Measurements from ENCODE around the gene ACAP3.
A peak's percentile ranks its signal among the peaks of the same experiment; 100 is the strongest.

Gene ACAP3

GRCh38 chr1:1351511-1352427 is 44.0 kb upstream of the ACAP3 start:
- TF ChIP-seq POLR2AphosphoS5 (IDR thresholded peaks at IDR 0.05; ENCODE audit: low read depth, low read length), result no peak
- TF ChIP-seq POLR2A (IDR thresholded peaks at IDR 0.05; ENCODE audit: low read depth, low read length), result no peak
- no peak for TF ChIP-seq SPI1 (IDR thresholded peaks at IDR 0.05; ENCODE audit: low read depth, low read length)
- TF ChIP-seq TAF1 (IDR thresholded peaks at IDR 0.05; ENCODE audit: low read depth, low read length), result no peak
- TF ChIP-seq PAX5 (IDR thresholded peaks at IDR 0.05; ENCODE audit: insufficient read depth, low read length, severe bottlenecking), result no peak
- no peak for TF ChIP-seq POU2F2 (IDR thresholded peaks at IDR 0.05; ENCODE audit: low read depth, low read length)
- no peak for DNase-seq (ENCODE audit: insufficient read length, low spot score)
- no peak for FAIRE-seq

DNA sequence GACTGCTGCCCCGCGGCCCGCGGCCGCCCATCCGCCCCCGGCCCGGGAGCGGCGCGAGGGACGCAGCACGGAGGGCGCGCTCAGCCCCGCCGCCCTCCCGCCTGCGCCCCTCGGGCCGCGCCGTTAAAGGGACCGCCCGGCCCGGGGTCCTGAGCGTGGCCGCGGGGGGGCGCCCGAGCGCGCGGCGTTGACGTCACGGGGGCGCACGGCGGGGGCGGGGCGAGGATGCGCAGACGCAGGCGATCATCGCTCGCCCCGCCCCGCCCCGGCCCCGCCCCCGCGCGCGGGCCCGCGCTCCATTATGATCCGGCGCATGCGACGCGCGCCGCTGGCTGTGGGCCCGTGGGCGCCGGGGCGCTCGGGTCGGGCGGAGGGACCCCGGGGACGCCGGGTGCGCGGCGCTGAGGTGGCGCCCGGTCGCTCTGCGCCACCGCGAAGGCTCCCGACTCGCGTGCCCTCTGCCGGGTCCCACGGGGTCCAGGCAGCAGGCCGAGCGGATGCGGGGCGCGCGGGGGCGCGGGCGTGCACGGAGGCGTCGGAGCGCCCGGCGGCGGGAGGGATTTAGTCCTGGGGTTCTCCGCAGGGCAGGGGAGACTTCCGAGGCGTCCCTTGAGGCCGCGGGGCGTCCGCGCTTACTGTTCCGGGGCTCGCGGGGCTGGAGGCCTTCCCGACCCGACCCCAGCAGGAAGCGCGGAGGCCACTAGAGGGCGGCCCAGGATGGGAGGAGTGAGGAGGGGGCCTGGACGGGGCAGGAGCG is 41.7 kb upstream of the ACAP3 start, which contains the start of gene DVL1:
Gene DVL1, minus strand, starts transcription at position 163 of the 757 bp plus-strand sequence. CDS start 353 bp downstream, outside the sequence.
- DNase-seq (ENCODE audit: insufficient read length, low spot score) (peak; percentile 97), FAIRE-seq (peak; percentile 82)
- TF ChIP-seq PAX5 (IDR thresholded peaks at IDR 0.05; ENCODE audit: insufficient read depth, low read length, severe bottlenecking) (no peak), POLR2AphosphoS5 (IDR thresholded peaks at IDR 0.05; ENCODE audit: low read depth, low read length) (peak; percentile 33; the same call in 1 of the 2 replicates), TAF1 (IDR thresholded peaks at IDR 0.05; ENCODE audit: low read depth, low read length) (no peak)

DNA sequence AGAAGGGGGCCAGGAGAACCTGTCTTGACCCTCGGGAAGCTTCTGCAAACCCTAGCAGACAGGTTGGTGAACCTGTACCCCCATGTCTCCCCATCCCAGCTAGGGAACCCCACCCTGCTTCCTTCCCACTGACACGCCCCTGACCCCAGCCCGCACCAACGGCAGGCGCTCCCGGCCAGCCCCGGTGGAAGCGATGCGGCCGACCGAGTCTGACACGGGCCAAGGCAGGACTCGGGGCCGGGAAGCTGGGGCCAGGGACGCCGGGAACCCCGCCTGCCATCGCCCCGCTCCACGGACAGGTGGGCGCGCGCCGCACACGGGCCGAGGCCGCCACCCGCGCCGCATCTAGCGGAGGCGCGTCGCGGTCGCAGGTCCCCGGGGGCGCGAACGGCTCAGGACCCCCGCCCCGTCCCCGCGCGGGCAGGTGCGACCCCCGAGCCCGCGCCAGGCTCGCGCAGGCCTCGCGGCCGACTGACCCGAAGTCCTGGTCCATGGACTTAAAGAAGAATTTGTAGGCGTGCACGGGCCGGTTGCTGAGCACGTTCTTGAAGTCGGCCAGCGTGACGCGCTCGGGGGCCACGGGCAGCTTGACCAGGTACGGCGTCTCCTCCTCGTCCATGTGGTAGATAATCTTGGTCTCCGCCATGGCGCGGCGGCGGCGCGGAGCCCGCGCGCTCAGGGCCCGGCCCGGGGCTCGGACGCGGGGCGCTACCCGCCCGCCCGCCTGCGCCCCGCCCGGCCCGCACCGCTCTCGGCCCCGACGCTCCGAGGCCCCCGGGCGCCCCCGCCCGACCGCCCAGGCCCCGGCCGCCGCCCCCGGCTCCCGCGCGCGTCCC is 40.9 kb upstream of the ACAP3 start:
- FAIRE-seq, result peak; percentile 66

DNA sequence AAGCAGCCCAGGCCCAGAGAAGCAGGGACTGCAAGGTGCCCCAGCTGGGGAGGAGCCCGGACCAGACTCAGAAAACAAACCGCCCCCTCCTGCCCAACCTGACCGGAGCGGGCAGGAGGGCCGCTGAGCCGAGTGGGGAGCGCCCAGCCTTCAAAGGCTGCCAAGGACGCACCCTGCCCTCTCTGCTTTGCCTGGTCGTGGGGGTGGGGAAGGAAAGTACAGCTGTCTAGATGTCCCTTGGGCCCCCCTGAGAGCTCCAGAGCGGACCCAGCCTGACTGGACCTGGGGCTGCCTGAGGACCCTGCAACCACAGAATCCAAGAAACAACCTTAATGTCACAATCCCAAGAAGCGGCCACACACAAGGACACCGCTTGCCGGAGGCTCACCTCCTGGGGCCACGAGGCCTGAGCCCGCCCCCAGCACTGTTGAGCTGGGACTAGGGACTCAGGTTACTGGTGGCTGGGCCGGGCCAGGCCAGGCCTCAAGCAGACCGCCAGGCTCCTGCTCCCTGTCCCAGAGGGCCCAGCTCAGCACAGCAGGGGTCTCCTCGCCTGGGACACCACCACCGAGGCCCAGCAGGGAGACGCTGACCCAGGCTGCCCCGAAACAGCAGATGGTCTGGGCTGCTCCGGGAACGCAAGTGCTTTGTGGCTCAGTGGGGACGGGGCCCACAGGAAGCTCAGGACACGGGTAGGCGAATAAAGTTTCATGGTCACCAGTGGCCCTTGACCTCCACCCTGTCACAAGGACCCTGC is 40.1 kb upstream of the ACAP3 start:
- DNase-seq (ENCODE audit: insufficient read length, low spot score) (no peak), FAIRE-seq (no peak)
- no peak for TF ChIP-seq POLR2A (IDR thresholded peaks at IDR 0.05; ENCODE audit: low read depth, low read length)

More for the DNA sequence above, 40.9 kb upstream of the ACAP3 start:
- TF ChIP-seq PAX5 (IDR thresholded peaks at IDR 0.05; ENCODE audit: insufficient read depth, low read length, severe bottlenecking) (peak; percentile 67), POLR2A (IDR thresholded peaks at IDR 0.05; ENCODE audit: low read depth, low read length) (no peak), POLR2AphosphoS5 (IDR thresholded peaks at IDR 0.05; ENCODE audit: low read depth, low read length) (no peak)
- no peak for DNase-seq (ENCODE audit: insufficient read length, low spot score)

GRCh38 chr1:1347026-1347595 is 39.4 kb upstream of the ACAP3 start:
- no peak for FAIRE-seq
- DNase-seq (ENCODE audit: insufficient read length, low spot score), result no peak
- TF ChIP-seq PAX5 (IDR thresholded peaks at IDR 0.05; ENCODE audit: insufficient read depth, low read length, severe bottlenecking) (no peak), POLR2A (IDR thresholded peaks at IDR 0.05; ENCODE audit: low read depth, low read length) (no peak), TAF1 (IDR thresholded peaks at IDR 0.05; ENCODE audit: low read depth, low read length) (no peak), SPI1 (IDR thresholded peaks at IDR 0.05; ENCODE audit: low read depth, low read length) (no peak), POLR2AphosphoS5 (IDR thresholded peaks at IDR 0.05; ENCODE audit: low read depth, low read length) (no peak), POU2F2 (IDR thresholded peaks at IDR 0.05; ENCODE audit: low read depth, low read length) (no peak)

- FAIRE-seq (no peak), DNase-seq (ENCODE audit: insufficient read length, low spot score) (no peak)
- TF ChIP-seq SPI1 (IDR thresholded peaks at IDR 0.05; ENCODE audit: low read depth, low read length), result no peak
- TF ChIP-seq POLR2A (IDR thresholded peaks at IDR 0.05; ENCODE audit: low read depth, low read length), result no peak
- no peak for TF ChIP-seq POU2F2 (IDR thresholded peaks at IDR 0.05; ENCODE audit: low read depth, low read length)
- no peak for TF ChIP-seq PAX5 (IDR thresholded peaks at IDR 0.05; ENCODE audit: insufficient read depth, low read length, severe bottlenecking)
- no peak for TF ChIP-seq TAF1 (IDR thresholded peaks at IDR 0.05; ENCODE audit: low read depth, low read length)
- TF ChIP-seq POLR2AphosphoS5 (IDR thresholded peaks at IDR 0.05; ENCODE audit: low read depth, low read length), result no peak
These were observed 38.8 kb upstream of the ACAP3 start for GRCh38 chr1:1346501-1346890.

DNA sequence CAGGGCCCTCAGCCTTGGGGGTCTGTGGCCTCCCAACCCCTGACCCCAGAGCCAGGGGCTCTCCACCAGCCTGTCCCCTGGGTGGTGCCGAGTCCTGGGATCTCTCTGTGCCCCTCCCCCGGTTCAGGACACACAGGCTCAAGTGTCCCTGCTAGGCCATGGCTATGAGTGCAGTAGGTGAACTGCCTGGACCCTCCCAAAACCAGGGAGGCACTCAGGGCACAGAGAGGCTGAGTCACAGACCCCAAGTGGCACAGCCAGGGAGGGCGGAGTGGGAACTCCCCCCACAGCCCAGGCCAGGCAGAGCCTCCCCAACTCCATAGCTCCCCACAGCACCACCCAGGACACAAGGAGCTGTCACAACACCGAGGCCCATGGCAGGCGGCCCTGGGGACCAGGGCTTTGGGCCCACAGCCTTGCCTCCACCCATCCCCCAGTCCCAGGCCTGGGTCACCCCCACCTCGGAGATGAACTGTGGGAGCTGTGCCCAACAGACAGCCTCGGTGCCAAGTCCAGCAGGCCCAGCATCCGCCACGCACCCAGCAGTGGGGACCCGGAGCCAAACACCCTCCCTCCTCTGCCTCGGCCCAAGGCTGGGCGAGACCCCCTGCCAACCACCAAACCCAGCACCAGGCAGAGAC is 38.2 kb upstream of the ACAP3 start:
- DNase-seq (ENCODE audit: insufficient read length, low spot score) (no peak), FAIRE-seq (no peak)
- TF ChIP-seq POU2F2 (IDR thresholded peaks at IDR 0.05; ENCODE audit: low read depth, low read length), result no peak

DNA sequence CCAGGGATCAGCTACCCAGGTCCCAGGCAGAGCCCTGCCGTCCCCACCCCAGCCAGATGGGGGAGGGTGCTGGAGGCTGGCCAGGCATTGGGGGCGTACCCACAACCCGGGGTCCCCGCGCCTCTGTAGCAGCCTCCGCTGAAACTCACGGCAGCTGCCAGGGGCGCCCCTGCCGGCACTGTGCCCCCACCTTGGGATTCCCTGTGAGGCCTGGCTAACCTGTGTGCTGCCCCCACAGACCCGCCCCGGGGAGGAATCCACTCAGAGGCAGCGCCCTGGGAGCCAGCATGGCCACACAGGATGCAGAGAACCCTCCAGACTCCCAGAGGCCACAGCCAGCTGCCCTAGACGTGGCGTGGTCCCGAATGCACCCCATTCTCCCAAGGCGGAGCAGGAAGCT is 37.7 kb upstream of the ACAP3 start:
- no peak for FAIRE-seq
- TF ChIP-seq SPI1 (IDR thresholded peaks at IDR 0.05; ENCODE audit: low read depth, low read length) (no peak), POLR2A (IDR thresholded peaks at IDR 0.05; ENCODE audit: low read depth, low read length) (no peak), POLR2AphosphoS5 (IDR thresholded peaks at IDR 0.05; ENCODE audit: low read depth, low read length) (no peak), TAF1 (IDR thresholded peaks at IDR 0.05; ENCODE audit: low read depth, low read length) (no peak), POU2F2 (IDR thresholded peaks at IDR 0.05; ENCODE audit: low read depth, low read length) (no peak), PAX5 (IDR thresholded peaks at IDR 0.05; ENCODE audit: insufficient read depth, low read length, severe bottlenecking) (no peak)
- no peak for DNase-seq (ENCODE audit: insufficient read length, low spot score)
